ENCODE measurements around the gene ERMP1.
"Not testable (repeated sequence)": the region's sequence is repeated elsewhere in the genome, so short reads cannot be mapped to it uniquely, and the experiment has no call there.

ERMP1 gene

GRCh38 chr9:5815461-5815860 is 17.5 kb downstream of the ERMP1 start:
- no peak for DNase-seq

GRCh38 chr9:5813824-5814223 is 19.1 kb downstream of the ERMP1 start:
- no peak for DNase-seq

GRCh38 chr9:5811751-5812150 is 21.2 kb downstream of the ERMP1 start:
- no peak for DNase-seq

GRCh38 chr9:5805478-5805877 is 27.4 kb downstream of the ERMP1 start:
- no peak for DNase-seq

DNA sequence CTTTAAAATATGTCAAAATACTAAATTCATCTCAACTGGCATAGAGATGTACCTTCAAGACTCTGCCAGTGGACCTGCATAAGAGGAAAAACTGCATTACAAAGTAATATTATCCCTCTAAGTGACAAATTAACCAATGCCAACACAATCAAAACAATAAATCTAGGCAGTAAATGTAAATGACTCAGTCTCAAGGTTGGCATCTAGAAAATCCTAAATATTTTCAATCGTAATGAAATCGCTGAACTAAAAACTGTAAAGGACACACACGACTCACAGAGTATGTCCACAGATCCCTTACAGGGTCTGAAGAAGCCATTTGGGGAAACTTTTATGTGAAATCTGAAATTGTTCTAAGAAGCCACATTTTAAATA is 31.2 kb downstream of the ERMP1 start:
- no peak for DNase-seq

- DNase-seq, result no peak
Observed at GRCh38 chr9:5800969-5801738, 31.8 kb downstream of the ERMP1 start.

DNA sequence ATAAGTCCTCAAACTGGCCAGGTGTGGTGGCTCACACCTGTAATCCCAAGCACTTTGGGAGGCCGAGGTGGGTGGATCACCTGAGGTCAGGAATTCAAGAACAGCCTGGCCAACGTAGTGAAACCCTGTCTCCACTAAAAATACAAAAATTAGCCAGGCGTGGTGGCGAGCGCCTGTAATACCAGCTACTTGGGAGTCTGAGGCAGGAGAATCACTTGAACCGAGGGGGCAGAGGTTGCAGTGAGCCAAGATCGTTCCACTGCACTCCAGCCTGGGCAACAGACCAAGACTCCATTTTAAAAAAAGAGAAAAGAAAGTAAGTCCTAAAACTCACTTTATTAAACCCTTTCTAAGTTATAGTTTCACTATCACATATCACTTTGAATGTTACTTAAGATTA is 32.5 kb downstream of the ERMP1 start:
- DNase-seq, result not testable (repeated sequence)

DNA sequence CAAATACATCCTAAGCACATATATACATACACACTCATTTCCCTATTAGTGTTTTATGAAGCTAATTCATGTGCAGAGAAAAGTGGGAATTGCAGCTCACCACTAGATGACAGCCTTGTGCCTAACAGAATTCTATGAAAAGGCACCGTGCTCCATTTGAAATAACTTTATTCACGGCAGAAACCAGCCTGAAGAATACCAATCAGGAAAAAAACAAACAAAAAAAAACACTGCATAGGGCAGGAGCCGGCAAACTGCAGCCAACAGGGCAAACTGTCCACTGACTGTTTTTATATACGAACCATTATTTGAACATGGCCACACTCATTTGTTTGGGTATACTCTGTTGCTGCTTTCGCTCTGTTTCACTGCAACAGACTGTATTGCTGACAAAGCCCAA is 33.6 kb downstream of the ERMP1 start:
- DNase-seq, result no peak

DNA sequence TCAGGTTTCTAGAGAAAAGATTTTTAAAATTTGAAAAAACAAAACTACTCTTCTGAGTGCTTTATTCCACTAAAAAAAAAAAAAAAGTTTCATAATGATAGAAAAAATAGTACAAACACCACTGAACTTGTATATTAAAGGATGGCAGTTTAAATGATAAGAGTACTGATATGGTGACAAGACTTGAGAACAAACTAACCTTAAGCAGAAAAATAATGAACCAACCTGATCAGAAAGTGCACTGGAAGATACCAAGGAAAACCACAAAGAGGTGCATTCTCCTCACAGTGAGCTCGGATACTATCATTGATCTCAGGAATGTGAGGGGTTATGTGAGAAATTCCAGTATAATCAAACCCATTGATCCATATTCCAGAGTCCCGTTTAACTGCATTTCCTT is 34.3 kb downstream of the ERMP1 start:
- DNase-seq, result no peak

- DNase-seq, result no peak
Observed at GRCh38 chr9:5796298-5796697, 36.6 kb downstream of the ERMP1 start.

DNA sequence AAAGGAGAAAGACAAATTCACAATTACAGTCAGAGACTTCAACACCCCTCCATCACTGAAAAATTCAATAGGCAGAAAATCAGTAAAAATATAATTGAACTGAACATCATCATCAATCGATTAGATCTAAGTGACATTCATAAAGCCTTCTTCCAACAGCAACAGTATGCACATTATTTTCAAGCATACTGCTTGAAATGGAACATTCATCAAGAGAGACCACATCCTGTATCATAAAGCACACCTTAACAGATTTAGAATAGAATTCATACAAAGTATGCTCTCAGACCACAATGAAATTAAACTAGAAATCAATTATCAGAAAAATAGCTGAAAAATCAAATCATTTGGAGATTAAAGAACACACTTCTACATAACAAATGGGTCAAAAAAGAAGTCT is 39.1 kb downstream of the ERMP1 start:
- no peak for DNase-seq

- DNase-seq, result no peak
Observed at GRCh38 chr9:5791870-5792269, 41.0 kb downstream of the ERMP1 start.

DNA sequence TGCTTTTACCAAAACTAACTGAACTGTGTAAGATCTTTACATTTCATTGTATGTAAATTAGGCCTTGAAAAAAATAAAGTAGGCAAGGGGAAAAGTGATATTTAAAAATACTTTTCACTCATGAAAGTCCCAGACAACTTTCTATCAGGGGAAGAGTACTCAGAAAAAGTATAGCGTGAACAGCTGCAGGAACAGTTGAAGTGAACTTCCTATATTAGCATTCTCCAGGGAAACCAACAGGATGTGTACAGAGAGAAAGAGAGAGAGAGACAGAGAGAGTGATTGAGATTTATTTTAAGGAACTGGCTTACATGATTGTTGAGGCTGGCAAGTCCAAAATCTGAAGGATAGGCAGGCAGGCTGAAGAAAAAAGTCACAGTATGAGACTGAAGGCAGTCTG is 42.0 kb downstream of the ERMP1 start:
- DNase-seq, result no peak

DNA sequence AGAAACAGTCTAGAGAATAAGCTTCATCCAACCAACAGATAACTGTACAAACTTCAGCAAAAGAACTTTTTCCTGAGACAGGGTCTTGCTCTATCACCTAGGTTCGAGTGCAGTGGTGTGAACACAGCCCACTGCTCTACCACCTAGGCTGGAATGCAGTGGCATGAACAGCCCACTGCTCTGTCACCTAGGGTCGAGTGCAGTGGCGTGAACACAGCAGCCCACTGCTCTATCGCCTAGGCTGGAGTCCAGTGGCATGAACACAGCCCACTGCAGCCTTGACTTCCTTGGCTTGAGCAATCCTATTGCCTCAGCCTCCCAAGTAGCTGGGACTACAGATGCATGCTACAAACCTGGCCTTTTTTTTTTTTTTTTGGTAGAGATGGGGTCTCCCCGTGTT is 43.4 kb downstream of the ERMP1 start:
- no peak for DNase-seq

DNA sequence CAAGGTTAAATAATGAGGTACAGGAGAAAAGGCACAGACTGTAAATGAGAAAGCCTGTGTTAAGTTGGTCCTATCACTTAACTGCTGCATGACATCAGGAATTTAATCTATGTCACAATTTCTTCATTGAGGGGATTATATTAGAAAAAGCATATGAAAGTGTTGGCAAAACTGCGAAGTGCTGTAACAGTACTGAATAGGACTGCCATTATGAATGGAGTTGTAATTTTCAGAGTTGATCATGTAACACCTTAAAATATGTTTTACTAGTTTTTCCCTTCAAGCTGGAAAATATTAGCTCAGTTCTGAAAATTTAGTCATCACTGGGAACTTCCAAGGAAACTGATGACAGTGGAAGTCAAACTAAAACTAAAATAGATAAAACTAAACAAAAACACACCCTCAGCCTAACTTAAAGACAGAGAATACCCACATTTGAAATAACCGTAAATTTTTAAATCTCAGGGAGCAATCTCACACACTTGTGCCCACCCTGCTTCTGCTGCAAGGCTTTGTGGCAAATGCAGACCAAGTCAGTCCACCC is 45.1 kb downstream of the ERMP1 start:
- no peak for DNase-seq

GRCh38 chr9:5787220-5787619 is 45.7 kb downstream of the ERMP1 start:
- no peak for DNase-seq

DNA sequence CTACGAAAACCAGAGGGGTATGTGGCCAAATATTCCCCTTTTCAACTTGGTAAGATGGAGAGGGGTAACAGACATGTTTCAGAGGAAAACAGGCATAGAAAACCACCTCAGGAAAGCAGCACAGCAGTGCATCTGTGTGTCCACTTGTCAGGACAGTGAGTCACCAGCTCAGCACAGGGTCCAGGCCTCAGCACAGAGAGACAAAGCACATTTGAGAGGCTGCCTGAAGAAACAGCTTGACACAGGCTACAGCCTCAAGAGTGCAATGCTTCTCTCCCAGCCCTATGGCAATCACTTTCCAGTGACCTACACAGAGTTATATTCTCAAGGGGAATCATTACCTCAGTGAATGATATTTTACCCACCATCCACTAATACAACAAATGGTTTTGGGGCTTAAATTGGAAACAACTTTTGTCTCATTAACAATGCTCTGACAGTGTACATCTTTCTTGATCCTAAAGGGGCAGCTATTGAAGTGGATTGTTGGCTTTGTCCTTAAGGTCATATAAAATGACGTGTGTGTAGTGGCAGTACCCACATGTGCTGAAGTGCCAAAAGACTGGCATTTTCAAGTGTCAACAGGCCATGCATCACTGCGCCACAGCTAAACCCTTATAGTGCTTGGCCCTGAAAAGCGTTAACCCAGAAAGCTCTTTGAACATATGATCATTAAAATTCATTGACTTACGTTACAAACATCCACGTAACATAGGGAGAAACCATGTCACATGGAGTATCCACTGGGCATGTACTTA is 46.4 kb downstream of the ERMP1 start:
- DNase-seq, result no peak

GRCh38 chr9:5784526-5785315 is 48.2 kb downstream of the ERMP1 start:
- DNase-seq, result no peak

DNA sequence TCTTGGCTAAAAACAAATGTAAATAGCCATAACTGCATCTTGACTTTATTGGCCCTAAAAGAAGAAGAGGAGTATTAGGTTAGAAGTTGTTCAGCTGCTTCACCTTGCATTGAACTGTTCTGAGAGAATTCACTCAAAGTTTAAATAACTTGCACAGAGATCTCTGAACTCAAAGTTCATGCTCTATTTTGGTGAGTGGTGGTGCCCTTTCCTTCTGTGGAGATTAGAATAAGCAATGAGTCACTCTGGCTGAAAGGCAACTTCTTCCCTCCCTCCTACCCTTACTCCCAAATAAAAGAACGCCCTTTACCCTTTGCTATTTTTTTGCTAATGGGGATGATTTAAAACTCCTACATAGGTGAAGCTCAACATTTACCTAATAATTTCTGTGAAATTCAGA is 48.9 kb downstream of the ERMP1 start:
- no peak for DNase-seq

- DNase-seq, result not testable (repeated sequence)
Observed at GRCh38 chr9:5783420-5783819, 49.5 kb downstream of the ERMP1 start.

DNA sequence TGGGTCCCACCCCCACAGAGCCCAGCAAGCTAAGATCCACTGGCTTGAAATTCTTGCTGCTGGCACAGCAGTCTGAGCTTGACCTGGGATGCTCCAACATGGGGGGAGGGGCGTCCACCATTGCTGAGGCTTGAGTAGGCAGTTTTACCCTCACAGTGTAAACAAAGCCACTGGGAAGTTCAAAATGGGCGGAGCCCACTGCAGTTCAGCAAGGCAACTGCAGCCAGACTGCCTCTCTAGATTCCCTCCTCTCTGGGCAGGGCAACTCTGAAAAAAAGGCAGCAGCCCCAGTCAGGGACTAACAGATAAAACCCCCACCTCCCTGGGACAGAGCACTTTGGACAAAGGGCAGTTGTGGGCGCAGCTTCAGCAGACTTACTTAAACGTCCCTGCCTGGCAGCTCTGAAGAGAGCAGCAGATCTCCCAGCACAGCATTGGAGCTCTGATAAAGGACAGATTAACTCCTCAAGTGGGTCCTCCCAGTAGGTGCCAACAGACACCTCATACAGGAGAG is 53.2 kb downstream of the ERMP1 start:
- not testable (repeated sequence) for DNase-seq

DNA sequence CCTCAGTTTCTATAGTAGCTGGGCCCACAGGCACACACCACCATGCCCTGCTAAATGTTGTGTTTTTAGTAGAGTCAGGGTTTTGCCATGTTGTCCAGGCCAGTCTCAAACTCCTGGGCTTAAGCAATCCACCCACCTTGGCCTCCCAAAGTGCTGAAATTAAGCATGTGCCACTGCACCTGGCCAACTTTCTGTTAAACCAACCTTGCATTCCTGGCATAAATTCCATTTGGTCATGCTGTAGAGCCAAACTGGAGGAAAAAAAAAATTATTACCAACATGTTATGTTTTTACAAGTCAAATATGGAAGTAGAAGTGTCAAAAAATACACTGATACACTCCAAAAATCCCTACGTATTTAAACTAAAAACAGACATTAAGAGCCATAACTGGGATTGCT is 54.1 kb downstream of the ERMP1 start:
- DNase-seq, result no peak

DNA sequence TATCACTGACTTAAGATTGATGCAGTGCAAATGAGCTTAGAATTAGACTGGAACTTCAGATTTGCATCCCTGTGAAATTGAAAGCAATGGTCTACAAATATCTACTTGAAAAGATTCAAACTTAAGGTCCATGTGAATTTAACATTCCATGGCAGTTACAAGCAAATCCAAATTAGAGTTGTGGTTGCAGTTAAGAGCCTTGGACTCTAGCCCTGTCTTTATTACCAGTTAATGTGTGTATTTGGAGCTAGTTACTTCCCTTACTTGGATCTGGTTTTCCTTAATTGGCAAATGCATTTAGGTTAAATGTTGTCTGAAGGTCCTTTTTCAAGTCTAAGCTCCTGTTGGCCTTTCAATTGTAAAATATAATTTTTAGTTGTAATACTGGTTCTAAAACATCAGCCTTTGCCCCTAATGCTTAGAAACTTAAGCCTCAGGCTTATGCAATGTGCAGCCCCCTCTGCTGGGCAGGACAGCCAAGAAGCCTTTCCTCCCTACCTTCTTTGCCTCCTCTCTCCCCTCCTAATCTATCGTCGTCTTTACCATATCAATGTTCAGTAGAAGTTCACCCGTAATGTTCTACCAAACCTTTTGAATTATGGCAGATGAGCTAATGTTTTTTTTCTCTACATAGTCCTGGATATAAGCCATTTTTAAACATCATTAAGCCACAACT is 59.5 kb downstream of the ERMP1 start:
- DNase-seq, result no peak

Data from DMS79 (cell line).